ENCODE data around the gene PXN.

GRCh38 chr12:120190386-120190785 is 75.1 kb downstream of the PXN start:
- TF ChIP-seq, protein P1, sequence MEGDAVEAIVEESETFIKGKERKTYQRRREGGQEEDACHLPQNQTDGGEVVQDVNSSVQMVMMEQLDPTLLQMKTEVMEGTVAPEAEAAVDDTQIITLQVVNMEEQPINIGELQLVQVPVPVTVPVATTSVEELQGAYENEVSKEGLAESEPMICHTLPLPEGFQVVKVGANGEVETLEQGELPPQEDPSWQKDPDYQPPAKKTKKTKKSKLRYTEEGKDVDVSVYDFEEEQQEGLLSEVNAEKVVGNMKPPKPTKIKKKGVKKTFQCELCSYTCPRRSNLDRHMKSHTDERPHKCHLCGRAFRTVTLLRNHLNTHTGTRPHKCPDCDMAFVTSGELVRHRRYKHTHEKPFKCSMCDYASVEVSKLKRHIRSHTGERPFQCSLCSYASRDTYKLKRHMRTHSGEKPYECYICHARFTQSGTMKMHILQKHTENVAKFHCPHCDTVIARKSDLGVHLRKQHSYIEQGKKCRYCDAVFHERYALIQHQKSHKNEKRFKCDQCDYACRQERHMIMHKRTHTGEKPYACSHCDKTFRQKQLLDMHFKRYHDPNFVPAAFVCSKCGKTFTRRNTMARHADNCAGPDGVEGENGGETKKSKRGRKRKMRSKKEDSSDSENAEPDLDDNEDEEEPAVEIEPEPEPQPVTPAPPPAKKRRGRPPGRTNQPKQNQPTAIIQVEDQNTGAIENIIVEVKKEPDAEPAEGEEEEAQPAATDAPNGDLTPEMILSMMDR (IDR thresholded peaks at IDR 0.05; ENCODE audit: low read depth, low read length, missing input control): no peak
- no peak for TF ChIP-seq RAD21 (IDR thresholded peaks at IDR 0.05)
- no peak for TF ChIP-seq HNF4A (conservative IDR thresholded peaks at IDR 0.05)
- TF ChIP-seq, protein P2, sequence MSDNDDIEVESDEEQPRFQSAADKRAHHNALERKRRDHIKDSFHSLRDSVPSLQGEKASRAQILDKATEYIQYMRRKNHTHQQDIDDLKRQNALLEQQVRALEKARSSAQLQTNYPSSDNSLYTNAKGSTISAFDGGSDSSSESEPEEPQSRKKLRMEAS (IDR thresholded peaks at IDR 0.05): no peak
- TF ChIP-seq TAF1 (conservative IDR thresholded peaks at IDR 0.05): no peak
- TF ChIP-seq REST (IDR thresholded peaks at IDR 0.05): no peak
- no peak for TF ChIP-seq RXRA (IDR thresholded peaks at IDR 0.05)
- no peak for TF ChIP-seq JUND (IDR thresholded peaks at IDR 0.05)
- no peak for TF ChIP-seq YY1 (IDR thresholded peaks at IDR 0.05)
- TF ChIP-seq, protein P3, sequence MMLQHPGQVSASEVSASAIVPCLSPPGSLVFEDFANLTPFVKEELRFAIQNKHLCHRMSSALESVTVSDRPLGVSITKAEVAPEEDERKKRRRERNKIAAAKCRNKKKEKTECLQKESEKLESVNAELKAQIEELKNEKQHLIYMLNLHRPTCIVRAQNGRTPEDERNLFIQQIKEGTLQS (IDR thresholded peaks at IDR 0.05): no peak
- no peak for TF ChIP-seq HNF4G (IDR thresholded peaks at IDR 0.05)
- no peak for TF ChIP-seq EGR1 (IDR thresholded peaks at IDR 0.05; ENCODE audit: low read depth in 2 of 2)
- no peak for TF ChIP-seq GABPA (IDR thresholded peaks at IDR 0.05 in 1 of 2, conservative IDR thresholded peaks at IDR 0.05 in 1 of 2)
